ENCODE measurements around the gene NRXN3.

Gene NRXN3

DNA sequence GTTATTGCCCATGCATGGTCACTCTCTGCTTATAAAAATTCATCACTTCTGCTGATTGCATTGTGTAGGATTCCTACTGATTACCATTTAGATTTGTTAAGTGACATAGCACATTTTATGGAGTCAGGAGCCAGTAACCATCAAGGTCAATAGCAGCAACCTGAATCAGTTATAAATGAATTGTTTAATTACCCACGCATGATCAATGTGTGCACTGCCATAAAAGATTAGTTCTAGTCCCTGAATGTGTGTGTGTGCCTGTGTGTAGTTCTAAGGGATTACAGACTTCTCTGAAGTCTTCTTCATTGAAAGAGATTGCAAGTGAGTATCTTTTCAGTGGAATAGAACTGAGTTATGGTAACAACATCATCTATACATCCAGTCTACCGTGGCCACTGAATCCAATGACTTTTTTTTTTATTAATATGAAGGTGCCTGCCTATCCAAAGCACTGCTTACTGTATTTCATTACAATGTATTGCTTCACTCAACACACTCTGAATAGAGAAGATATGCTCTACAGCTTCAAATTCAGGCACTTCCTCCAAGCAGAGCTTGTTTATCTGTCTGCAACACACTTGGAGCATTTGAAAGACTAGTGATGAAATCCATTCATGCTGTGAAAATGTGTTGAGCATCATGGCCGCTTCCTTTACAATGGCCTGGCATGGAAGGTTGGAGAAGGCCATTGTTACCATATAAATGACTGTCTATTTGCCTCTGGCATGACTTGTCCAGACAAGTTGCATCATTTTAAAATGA is 1659.4 kb downstream of the NRXN3 start:
- no peak for DNase-seq (ENCODE audit: low read depth)

DNA sequence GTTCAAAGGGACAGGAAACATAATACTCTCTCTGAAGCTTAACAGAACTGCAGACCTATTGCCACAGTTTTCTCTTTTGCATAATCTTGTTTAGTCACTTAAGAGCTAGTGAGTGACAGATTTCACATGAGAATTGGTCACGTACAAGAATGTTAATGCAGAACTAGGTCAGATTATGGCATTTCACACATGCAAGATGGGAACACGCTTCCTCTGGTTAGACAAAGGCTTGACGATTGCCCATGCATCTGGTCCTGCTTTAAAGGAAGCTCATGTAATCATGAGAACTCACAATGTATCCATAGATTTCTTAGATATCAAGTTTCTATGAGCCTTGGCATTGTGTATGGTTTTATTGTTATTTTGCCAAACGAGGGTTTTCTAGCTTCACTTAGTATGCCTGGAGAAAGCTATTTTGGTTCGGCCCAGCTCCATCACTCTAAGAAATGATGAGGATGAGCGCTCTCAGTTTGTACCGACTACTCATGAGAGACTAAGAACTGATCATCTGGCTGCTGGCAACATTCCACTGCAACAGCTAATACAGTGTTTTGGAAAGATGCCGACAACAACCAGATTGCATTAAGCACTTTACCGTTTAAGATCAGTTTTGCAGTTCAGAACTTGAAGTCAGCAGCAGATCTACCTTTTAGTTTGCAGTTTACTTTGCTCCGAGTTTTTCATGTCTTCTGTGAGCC is 1661.2 kb downstream of the NRXN3 start:
- DNase-seq (ENCODE audit: low read depth), result no peak

GRCh38 chr14:79833781-79834180 is 1663.6 kb downstream of the NRXN3 start:
- no peak for DNase-seq (ENCODE audit: low read depth)

GRCh38 chr14:79834868-79835267 is 1664.7 kb downstream of the NRXN3 start:
- no peak for DNase-seq (ENCODE audit: low read depth)

- no peak for DNase-seq (ENCODE audit: low read depth)
Observed at GRCh38 chr14:79836577-79836976, 1666.4 kb downstream of the NRXN3 start.

- DNase-seq (ENCODE audit: low read depth), result no peak
Observed at GRCh38 chr14:79837699-79838098, 1667.5 kb downstream of the NRXN3 start.

DNA sequence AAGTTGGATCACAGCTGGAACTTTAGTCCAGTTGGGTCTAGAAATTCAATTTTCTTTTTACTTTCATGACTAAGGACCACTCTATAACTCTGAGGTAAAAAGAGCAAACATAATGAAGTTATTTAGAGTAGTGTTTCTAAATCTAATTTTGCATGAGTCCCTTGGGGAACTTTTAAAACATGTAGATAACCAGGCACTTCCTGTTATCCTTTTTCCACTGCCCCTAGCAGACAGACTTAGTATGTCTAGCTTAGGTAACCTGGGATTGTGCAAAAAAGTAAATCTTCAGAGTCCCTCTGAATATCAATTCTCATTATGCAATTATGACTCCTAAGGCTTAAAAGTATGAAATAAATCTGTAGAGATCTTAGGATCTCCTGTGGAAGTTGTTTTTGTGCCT is 1669.9 kb downstream of the NRXN3 start:
- no peak for DNase-seq (ENCODE audit: low read depth)

DNA sequence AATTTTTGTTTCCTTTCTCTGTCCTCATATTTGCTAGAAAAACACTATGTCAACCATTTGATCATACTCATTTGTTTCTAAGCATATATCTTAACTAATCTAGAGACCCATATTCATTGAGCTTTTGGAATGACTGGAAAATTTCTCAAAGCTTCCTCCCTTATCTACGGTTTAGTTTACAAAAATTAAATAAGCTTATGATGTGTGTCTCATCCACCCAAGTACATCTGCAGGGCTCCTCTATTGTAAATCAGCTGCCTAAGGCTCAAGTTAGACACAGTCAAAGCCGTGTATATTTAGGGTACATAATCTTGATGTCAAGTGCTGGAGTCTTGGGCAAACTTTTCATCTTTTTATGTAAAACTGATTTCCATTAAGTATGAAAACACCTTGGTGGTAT is 1670.7 kb downstream of the NRXN3 start:
- DNase-seq (ENCODE audit: low read depth), result no peak

DNA sequence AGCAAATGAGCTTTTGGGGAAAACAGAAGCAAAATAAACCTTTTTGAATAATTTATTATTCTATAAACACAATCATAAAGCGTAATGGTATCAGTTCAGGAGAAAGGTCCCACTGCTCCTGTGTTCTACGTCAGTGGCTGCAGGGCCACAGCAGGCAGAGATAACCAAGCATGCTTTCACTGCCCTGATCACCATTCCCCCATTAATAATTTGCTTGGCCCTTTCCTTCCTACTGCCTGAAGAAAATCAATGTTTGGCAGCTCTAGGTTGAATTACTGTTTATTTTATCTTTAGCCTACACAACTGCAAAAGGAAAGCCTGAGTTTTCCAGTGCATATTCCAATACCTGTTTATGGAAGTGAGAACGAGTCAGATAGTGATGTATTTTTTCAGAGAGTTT is 1671.3 kb downstream of the NRXN3 start:
- no peak for DNase-seq (ENCODE audit: low read depth)

DNA sequence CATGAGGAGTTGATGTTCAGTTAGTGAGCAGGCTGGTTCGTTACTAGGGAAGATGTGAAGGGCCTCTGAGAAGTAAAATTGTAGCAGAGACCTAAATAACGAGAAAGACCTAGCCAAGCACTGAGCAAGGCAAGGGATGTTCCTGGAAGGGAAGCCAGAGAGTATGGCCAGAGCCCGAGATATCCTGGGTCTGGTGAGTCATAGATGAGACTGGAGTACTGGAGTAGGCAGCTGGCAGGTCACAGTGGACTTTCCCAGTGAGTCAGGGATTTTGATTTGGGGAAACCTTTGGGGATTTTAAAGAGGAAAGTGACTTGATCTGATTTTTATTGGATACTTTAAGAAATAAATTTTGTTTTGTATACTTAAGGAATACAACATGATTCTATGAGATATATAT is 1672.1 kb downstream of the NRXN3 start:
- DNase-seq (ENCODE audit: low read depth), result peak; percentile 24

- no peak for DNase-seq (ENCODE audit: low read depth)
Observed at GRCh38 chr14:79852950-79853744, 1683.0 kb downstream of the NRXN3 start.

DNA sequence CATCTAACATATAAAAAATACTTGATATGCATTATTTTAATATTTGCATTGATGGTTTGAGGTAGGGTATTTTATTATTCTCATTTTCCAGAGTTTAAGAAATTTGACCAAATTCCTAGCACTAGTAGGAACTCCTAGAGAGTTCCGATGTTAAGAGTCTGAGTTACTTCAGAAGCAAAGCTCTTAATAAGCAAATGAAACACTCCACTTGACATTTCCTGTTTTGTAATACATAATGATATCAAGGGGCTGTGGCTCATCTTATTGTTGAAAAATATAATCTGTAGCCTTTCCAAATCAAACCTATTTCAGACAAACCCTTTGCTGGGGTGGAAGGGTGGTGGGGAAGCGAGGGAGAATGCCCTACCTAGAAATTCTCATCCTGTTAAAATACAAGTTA is 1685.6 kb downstream of the NRXN3 start:
- DNase-seq (ENCODE audit: low read depth), result no peak

DNA sequence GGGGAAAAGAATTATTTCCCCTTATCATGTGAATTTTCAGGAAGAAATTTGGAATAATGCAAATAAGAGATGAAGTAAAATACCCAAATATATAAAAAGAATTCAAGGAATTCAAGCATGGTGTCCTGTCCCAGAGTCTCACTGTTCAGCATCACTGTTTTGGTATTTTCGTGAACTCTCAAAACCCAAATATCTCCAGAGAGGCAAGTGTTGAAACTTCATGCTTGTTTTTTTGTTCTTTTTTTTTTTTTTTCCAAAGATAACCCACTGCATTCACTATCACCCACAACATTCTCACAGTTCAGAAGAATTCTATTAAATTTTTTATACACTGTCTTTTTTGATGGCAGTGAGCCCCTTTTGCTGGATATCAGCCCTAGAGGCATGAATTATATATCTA is 1686.2 kb downstream of the NRXN3 start:
- no peak for DNase-seq (ENCODE audit: low read depth)

DNA sequence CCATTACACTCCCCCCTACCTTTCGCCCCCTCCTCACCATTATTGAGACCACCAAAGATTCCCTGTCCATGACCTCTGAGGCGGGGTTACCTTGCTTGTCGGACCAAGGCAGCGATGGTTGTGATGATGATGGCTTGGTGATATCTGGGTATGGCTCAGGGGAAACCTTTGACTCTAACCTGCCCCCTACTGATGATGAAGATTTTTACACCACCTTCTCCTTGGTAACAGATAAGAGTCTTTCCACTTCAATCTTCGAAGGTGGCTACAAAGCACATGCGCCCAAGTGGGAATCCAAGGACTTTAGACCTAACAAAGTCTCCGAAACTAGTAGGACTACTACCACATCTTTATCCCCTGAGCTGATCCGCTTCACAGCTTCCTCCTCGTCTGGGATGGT is 1690.9 kb downstream of the NRXN3 start:
- no peak for DNase-seq (ENCODE audit: low read depth)

- no peak for DNase-seq (ENCODE audit: low read depth)
Observed at GRCh38 chr14:79862045-79862444, 1691.9 kb downstream of the NRXN3 start.

DNA sequence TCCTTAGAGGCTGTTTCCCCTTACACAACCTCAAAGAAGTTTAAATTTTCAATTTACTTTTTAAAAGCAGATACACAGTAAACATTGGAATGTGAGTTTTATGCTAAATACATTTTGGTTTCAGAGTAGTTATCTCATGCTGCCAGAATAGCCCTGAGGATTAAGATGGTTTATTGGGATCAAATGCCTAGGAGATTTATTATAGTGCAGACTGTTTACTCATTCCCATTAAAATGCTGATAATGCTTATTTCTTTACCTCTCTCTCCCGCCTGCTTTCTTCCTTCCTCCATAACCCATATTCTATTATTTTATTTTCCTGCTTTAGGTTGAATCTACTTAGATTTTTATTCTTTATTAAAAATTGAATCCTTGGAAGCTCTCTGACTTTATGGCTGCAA is 1701.0 kb downstream of the NRXN3 start:
- DNase-seq (ENCODE audit: low read depth), result no peak

DNA sequence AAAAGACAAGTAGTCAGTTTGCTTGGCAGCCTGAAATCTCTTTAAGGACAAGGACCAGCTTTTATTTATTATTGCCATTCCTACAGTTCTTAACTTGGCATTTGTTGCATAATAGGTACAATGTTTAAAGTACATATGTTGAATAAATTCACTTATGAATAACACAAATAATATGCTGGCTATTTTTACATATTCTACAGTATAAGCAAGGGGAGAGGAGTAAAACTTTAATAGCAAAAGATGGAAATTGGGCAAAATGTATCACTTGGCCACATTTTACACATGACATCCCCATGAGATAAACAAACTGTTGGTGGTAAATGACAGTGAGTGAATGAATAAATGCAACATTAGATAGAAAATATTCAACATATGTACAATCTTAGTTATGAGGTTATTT is 1708.1 kb downstream of the NRXN3 start:
- no peak for DNase-seq (ENCODE audit: low read depth)

GRCh38 chr14:79878785-79879184 is 1708.6 kb downstream of the NRXN3 start:
- DNase-seq (ENCODE audit: low read depth), result no peak

- DNase-seq (ENCODE audit: low read depth), result no peak
Observed at GRCh38 chr14:79881299-79881698, 1711.1 kb downstream of the NRXN3 start.

DNA sequence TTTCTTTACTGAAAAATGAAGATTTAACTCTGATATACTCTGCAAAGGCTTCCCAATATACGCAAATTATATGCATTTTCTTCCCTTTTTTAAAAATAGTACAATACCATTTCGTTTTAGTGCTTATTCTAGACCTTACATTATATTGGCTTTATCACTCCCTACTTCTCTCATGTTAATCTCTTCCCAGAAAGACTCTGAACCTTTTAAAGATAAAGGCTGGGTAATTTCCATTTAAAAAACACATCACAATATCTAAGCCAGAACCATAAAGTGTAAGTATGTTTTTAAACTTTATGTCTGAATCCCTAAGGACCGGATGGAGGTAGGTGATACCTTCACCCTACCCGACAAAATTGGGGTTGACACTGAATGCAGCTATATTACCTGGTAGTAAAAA is 1720.4 kb downstream of the NRXN3 start:
- DNase-seq (ENCODE audit: low read depth), result no peak

DNA sequence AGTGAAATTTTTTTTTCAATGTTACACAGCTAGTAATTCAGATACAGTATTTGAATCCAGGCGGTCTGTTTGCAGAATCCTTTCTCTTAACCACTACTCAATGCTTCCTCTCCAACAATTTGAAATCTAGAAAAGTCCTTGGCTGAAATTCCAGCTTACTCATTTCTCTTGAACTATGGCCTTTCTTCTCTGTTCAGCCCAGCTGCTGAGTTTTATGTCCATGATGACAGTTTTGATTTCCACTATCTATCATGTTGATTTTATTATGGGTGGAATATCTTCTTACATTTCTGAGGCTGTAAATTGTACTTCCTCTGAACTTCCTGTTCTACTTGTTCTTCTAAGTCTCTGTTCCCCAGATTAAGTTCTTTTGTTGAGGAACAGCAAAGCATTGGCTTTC is 1725.8 kb downstream of the NRXN3 start:
- no peak for DNase-seq (ENCODE audit: low read depth)

DNA sequence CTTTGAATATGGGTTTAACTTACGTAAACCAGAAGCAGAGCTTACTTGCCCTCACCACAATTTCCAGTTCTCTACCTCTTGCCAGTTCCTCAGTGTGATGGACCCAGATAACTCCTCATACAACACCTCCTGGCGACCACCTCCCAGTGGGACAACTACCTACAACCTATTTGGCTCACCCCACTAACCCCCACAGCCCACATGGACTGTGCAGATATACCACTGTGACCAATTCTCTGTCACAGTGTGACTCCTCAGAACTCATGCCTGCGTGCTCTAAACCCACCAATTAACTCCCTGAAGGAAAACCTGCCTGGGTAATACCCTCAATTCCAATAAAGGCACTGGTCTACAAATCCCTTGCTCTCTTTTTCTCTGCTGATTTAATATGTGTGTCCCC is 1729.4 kb downstream of the NRXN3 start:
- no peak for DNase-seq (ENCODE audit: low read depth)

DNA sequence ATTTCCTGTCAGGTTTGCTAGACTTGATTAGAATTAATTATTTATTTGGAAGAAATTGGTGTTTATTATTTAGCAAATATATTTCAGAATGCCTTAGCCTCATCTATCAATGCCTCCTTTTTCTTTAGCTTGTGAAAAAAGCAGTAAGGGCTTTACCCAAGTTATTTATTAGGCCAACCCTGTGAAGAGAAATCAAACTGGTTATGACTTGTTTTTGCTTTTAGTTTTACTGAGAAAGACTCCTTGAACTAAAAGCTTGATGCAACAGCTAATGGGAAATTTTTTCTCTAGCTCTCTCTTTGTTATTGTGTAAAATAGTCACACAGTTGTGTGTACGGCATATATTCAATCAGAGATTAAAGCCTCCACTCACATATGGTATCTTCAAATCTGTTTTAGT is 1734.3 kb downstream of the NRXN3 start:
- no peak for DNase-seq (ENCODE audit: low read depth)
